WI38 (cell line): ENCODE measurements around the gene FAM177A1.

Source experiments
- H3K4me3 ChIP-seq: 2 replicates; pipeline ENCODE4 v1.5.1; 2011; ENCODE audit warnings: low read depth, mild to moderate bottlenecking, control low read depth, low read length
- TF ChIP-seq, protein P1 (sequence below): IDR thresholded peaks from 2 replicates; pipeline ENCODE4 v1.5.1; 2012; ENCODE audit warnings: low read depth, mild to moderate bottlenecking, control low read depth, low read length

FAM177A1 gene

GRCh38 chr14:35121026-35121886 lies 75.2 kb downstream of the FAM177A1 start:
- TF ChIP-seq, protein P1, sequence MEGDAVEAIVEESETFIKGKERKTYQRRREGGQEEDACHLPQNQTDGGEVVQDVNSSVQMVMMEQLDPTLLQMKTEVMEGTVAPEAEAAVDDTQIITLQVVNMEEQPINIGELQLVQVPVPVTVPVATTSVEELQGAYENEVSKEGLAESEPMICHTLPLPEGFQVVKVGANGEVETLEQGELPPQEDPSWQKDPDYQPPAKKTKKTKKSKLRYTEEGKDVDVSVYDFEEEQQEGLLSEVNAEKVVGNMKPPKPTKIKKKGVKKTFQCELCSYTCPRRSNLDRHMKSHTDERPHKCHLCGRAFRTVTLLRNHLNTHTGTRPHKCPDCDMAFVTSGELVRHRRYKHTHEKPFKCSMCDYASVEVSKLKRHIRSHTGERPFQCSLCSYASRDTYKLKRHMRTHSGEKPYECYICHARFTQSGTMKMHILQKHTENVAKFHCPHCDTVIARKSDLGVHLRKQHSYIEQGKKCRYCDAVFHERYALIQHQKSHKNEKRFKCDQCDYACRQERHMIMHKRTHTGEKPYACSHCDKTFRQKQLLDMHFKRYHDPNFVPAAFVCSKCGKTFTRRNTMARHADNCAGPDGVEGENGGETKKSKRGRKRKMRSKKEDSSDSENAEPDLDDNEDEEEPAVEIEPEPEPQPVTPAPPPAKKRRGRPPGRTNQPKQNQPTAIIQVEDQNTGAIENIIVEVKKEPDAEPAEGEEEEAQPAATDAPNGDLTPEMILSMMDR: no peak
- H3K4me3 ChIP-seq: peak overlapping the region; percentile 68

DNA sequence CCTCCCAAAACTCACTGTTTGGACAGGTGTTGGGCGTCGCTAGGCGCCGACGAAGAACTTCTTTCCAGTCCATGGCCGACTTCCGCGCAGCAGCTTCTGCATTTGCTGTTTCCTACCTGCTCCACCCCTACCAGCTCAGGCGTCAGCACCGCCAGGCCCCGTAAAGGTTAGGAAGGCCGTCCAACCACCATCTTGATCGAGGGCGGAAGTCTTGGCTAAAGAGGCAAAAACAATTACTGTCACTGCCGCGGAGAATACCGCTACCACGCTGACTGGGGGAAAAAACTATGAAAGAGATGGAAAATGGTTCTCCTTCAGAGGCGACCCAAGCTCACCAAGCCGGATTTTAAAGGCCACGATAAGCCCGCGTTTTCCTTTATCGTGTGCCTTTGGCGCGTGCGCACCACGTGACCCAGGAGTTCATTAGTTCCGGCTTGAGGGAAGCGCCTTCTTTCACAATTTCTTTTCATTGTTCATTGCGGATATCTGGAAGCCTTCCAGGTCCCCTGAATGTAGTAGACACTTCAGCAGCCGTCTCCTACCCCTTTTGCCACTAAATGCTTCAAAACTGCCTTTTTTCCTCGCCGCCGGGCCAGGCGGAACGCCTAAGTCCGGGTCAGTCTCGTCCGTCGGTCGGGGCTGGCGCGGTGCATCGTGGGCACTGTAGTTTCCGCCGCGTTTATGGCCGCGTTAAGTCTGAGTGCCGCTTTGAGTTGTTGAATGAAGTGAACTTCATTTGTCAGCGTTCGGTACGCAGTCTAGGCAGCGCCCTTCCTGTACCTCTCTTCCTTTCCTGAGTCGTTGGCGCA lies 76.0 kb downstream of the FAM177A1 start, which contains the start of the genes PPP2R3C and PRORP:
Gene PPP2R3C, minus strand, starts transcription at position 104 of the 809 bp plus-strand sequence. Its CDS starts 31 bp downstream, at position 73.
Gene PRORP, plus strand, starts transcription at position 666 of the 809 bp plus-strand sequence. CDS start 694 bp downstream, outside the sequence.
- TF ChIP-seq, protein P1: no peak

DNA sequence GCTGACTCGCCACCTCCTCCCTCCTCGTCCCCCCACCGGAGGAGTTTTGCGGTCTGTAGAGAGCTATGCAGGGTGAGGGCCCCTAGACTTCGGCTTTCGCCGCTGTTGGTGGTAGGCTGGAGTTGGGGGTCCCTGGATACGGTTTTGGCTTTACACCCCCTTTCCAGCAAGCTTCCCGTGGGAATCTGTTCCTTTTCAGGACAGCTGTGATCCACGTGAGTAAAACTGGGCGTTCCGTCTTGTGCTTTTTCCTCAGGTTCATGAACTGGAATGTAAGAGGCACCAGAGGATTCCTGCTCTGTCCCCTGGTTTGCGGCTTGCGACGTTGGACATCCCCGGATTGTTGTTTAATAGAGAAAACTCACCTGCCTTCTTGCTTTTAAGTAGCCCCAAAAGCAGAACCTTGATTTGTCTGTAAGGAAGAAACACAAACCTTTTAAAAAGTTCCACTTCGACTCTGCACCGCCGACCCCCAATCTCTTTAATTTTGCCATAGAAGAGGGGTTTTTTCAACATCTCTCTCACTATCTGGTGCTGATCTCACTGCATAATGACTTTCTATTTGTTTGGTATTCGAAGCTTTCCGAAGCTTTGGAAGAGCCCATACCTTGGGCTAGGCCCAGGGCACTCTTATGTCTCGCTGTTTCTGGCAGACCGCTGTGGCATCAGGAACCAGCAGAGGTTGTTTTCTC lies 76.8 kb downstream of the FAM177A1 start:
- peak overlapping the region; percentile 68 for H3K4me3 ChIP-seq
- TF ChIP-seq, protein P1: no peak

More for the DNA sequence above, 76.0 kb downstream of the FAM177A1 start, which contains the start of the genes PPP2R3C and PRORP:
- H3K4me3 ChIP-seq: peak within 1 kb of the TSS; percentile 68

- peak overlapping the region; percentile 68 for H3K4me3 ChIP-seq
Observed at GRCh38 chr14:35123388-35123703, 77.3 kb downstream of the FAM177A1 start.

DNA sequence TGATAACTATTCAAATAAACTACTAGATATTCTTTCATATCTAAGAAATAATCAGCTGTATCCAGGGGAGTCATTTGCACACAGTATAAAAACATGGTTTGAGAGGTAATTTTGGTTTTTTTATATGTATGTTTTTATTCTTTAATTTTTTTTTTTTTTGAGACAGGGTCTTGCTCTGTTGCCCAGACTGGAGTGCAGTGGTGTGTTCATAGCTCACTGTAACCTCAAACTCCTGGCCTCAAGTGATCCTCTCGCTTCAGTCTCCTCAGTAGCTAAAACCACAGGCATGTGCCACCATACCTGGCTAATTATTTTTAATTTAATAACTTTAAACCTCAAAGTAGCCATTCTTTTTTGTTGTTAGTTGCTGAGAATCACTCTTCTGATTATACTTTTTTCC lies 78.1 kb downstream of the FAM177A1 start:
- no peak overlapping the region for H3K4me3 ChIP-seq
- TF ChIP-seq, protein P1: no peak

More at GRCh38 chr14:35123388-35123703, 77.3 kb downstream of the FAM177A1 start:
- TF ChIP-seq, protein P1: no peak
